GM21390 (cell line): Measurements from ENCODE around the gene U2AF2.

Experiments
- ATAC-seq: cut with Tn5 transposase; IDR thresholded peaks from one replicate; pipeline ENCODE4 v1.9.1; 2021; ENCODE audit not compliant: unreplicated experiment

U2AF2 gene

GRCh38 chr19:55621205-55621672 lies 33.6 kb upstream of the U2AF2 start:
- no peak for ATAC-seq

DNA sequence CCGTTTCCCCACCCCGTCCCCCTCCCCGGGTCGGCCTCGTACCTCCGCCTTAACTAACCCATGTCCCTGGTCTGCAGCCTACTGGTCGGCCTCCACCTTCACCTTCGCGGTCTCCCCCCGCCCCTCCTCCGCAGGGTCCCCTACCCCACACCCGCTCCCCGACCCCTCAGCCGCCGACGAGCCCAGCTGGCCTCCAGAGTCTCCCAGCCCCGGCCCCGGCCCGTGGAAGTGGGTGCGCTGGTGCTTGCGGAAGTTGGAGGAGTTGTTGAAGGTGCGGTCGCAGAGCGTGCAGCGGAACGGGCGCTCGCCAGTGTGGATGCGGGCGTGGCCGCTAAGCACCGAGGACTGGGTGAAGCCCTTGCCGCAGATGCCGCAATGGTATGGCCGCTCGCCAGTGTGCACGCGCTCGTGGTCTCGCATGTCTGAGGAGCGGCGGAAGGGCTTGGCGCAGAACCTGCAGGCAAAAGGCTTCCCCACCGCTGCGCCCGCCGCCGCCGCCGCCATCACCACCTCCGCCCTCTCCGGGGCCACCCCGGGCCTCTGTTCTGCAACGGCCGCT lies 33.1 kb upstream of the U2AF2 start:
- no peak for ATAC-seq

GRCh38 chr19:55622242-55622969 lies 32.4 kb upstream of the U2AF2 start:
- ATAC-seq: no peak

- ATAC-seq: no peak
Observed at GRCh38 chr19:55623130-55623529, 31.7 kb upstream of the U2AF2 start.

GRCh38 chr19:55623561-55623960 lies 31.3 kb upstream of the U2AF2 start:
- no peak for ATAC-seq

DNA sequence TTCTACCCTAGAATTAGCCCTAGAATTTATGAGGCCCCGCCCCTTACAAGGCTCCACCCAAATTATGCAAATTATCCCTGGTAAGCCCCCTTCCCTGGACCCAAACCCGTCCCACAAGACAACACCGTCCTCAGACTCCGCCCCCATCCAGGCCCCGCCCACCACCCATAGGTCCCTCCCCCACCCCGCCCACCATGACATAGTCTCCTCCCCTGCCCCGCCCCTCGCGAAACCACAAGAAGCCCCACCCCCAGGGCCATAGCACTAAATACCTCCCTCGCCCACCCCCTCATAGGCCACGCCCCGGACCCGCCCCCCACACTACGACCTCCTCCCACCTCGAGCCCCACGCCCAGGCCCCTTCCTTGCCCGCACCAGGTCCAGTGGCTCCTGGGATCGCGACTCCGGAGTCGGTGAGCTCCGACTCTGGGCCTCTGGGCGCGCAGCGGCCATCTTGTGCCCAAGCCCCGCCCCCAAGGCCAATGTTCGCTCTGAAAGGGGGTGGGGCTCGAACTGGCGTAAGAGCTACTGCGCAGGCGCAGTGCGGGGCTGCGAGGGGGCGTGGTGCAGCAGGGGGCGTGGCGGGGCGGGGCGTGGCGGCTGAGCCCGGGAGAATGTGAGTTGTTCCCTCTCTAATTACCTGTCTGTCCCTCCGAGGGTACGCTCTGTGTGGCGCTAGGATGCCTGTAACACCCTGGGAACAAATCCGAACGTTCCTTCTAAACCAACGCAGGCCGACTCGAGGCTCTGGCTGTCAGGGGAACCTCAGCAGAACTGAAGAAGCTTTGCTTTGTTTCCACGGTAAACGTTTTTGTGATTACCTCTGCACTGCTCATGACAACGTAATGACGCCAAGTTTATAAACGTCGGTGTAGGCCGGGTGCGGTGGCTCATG lies 30.5 kb upstream of the U2AF2 start, which contains the start of gene ZNF784:
TSS of gene ZNF784 (minus strand) at position 458 of the 895 bp plus-strand sequence. CDS start at position 453, 5 bp downstream.
- no peak for ATAC-seq

DNA sequence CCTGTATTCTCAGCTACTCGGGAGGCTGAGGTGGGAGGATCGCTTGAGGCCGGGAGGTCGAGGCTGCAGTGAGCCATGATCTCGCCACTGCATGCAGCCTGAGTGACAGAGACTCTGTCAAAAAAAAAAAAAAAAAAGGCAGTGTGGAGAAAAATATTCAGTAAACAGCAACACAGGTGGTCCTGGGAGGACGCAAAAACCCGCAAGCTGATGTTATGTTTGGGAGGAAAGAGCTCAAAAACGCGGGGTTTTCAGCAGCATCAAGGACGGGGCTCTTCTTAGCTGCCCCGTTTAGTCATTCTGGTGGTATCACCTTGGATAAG lies 29.9 kb upstream of the U2AF2 start:
- ATAC-seq: no peak

GRCh38 chr19:55626350-55626749 lies 28.5 kb upstream of the U2AF2 start:
- ATAC-seq: no peak

GRCh38 chr19:55632463-55632834 lies 22.4 kb upstream of the U2AF2 start:
- ATAC-seq: no peak

GRCh38 chr19:55633861-55634260 lies 21.0 kb upstream of the U2AF2 start:
- ATAC-seq: no peak

DNA sequence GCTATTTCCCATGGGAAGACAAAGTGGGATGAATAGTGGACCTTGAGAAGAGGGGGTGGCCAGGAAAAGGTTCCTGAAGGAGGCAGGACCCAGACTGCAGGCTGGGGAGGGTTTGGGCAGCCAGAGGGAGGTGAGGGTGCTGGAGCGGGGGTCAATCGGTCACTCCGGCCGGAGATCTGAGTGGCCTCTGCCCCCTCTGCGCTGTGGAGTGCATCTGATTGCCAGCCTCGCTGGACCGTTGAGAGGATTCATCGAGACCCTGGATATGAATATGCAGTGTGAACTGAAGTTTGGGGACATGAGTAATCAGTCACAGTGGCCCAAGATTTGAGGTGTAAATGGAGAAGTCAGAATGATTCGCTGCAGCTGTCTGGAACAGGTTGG lies 19.5 kb upstream of the U2AF2 start:
- no peak for ATAC-seq

DNA sequence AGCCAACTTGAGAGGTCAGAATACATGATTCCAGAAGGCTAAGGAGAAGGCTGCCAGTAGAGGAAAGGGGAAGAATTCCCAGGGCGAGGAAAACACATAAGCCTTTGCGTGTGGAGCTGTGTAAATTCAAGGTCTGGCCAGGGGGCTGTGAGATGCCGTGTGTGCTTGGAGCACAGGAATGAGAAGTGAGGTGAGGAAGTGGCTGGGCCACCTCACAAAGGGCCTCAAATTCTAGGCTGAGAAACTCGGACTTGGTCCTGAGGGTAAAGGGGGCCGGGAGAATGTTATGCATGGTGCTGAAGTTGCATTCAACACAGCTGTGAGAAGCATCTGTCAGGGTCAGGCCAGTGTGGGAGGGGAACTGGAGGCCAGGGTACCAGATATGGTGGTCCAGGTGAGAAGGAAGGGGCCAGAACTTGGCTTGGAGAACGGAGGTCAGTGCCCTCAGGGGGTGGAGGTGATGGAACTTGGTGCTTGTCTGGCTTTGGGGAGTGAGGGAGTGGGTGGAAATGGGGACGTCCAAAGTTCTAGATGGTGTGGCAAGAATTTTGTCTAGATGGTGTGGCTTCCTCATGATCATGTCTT lies 18.9 kb upstream of the U2AF2 start:
- no peak for ATAC-seq

DNA sequence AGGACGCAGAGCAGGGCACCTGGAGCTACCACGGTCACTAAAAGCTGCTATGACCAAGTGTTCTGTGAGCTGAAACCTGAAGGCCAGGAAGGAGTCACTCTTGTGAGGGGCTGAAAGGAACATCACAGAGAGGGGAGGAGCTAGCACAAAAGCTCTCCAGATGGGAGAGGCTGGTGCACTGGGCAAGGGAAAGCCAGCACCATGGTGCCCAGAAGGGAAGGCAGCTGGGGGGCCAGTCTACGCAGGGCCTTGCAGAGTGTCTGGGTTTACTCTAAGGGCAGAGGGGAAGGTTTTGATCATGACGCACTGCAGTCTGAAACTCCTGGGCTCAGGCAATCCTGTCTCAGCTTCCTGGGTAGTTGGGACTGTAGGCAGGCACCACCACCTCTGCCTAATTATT lies 18.1 kb upstream of the U2AF2 start:
- no peak for ATAC-seq

GRCh38 chr19:55637534-55637933 lies 17.3 kb upstream of the U2AF2 start:
- ATAC-seq: no peak

DNA sequence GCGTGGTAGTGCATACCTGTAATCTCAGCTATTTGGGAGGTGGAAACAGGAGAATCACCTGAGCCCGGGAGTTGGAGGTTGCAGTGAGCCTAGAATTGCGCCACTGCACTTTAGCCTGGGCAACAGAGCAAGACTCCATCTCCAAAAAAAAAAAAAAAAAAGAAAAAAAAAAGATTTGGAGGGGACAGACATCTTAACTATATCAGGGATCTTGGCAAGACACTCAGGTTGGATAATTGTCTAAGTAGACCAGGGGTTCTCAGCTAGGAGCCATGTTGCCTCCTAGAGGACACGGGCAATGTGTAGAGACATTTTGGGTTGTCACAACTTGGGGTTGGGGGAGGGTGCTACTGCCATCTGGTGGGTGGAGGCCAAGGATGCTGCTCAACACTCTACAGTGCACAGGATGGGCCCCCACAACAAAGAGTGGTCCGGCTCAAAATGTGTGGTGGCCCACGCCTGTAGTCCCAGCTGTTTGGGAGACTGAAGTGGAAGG lies 15.9 kb upstream of the U2AF2 start:
- no peak for ATAC-seq

- ATAC-seq: no peak
Observed at GRCh38 chr19:55640043-55640576, 14.7 kb upstream of the U2AF2 start.

- no peak for ATAC-seq
Observed at GRCh38 chr19:55640577-55641425, 14.0 kb upstream of the U2AF2 start, which contains the start of gene ZNF580. TSS of gene ZNF580 (plus strand) at chr19:55641002. CDS start at chr19:55642509, 1,507 bp downstream.

GRCh38 chr19:55641426-55642152 lies 13.2 kb upstream of the U2AF2 start:
- ATAC-seq: no peak
